Stimulated activated naive CD4-positive, alpha-beta T cell treated with Interleukin-2 at 50 U/mL for 16 hours (primary cell): ENCODE results near the gene OTOP3.
A peak's percentile ranks its signal among the peaks of the same experiment; 100 is the strongest.
"Not testable (repeated sequence)": the region's sequence is repeated elsewhere in the genome, so short reads cannot be mapped to it uniquely, and the experiment has no call there.

ENCODE experiments used
- DNase-seq: peaks from one replicate; lab custom pipeline; 2025; lab: John Stamatoyannopoulos, UW

The OTOP3 gene

GRCh38 chr17:74935585-74936469, at the start of gene OTOP3:
OTOP3 (plus strand) TSS chr17:74935898; CDS start chr17:74935922, 24 bp downstream.
- no peak for DNase-seq

- DNase-seq = no peak
Measured at GRCh38 chr17:74888469-74888868, 47.2 kb upstream of the OTOP3 start.

GRCh38 chr17:74890554-74890953, 45.1 kb upstream of the OTOP3 start:
- no peak for DNase-seq

- no peak for DNase-seq
Measured at GRCh38 chr17:74892013-74892841, 43.5 kb upstream of the OTOP3 start.

GRCh38 chr17:74892974-74893911, 42.5 kb upstream of the OTOP3 start, which contains the start of gene FADS6:
FADS6 (minus strand) TSS chr17:74893633; CDS start chr17:74893595, 38 bp downstream.
- peak; percentile 2 for DNase-seq

- no peak for DNase-seq
Measured at GRCh38 chr17:74893936-74894671, 41.6 kb upstream of the OTOP3 start.

GRCh38 chr17:74898376-74898946, 37.2 kb upstream of the OTOP3 start:
- DNase-seq = no peak

GRCh38 chr17:74900208-74900607, 35.5 kb upstream of the OTOP3 start:
- no peak for DNase-seq

- DNase-seq = no peak
Measured at GRCh38 chr17:74901353-74902135, 34.2 kb upstream of the OTOP3 start.

GRCh38 chr17:74903034-74903433, 32.7 kb upstream of the OTOP3 start:
- DNase-seq = no peak

GRCh38 chr17:74903671-74904070, 32.0 kb upstream of the OTOP3 start:
- DNase-seq = no peak

- no peak for DNase-seq
Measured at GRCh38 chr17:74904687-74905409, 30.9 kb upstream of the OTOP3 start.

- not testable (repeated sequence) for DNase-seq
Measured at GRCh38 chr17:74906214-74906793, 29.4 kb upstream of the OTOP3 start.

GRCh38 chr17:74907012-74907411, 28.7 kb upstream of the OTOP3 start:
- DNase-seq = no peak

GRCh38 chr17:74909097-74909496, 26.6 kb upstream of the OTOP3 start:
- DNase-seq = not testable (repeated sequence)

- not testable (repeated sequence) for DNase-seq
Measured at GRCh38 chr17:74911423-74911822, 24.3 kb upstream of the OTOP3 start.

GRCh38 chr17:74916136-74916850, 19.4 kb upstream of the OTOP3 start:
- DNase-seq = no peak

- no peak for DNase-seq
Measured at GRCh38 chr17:74916851-74917199, 18.9 kb upstream of the OTOP3 start.
